Caco-2 (cell line): ENCODE data around the gene MTHFSD. TPM values are rescaled to one million over a fixed set of nuclear protein-coding genes. Genes with fewer than 3 reads are reported as not detected.

Experiments used
- BruUV-seq: library from RNA; stranded (reverse); fragments of 400-500 nt; replicated peaks from 2 replicates; lab custom pipeline; 2021; lab: Mats Ljungman, UMichigan
- CTCF ChIA-PET: fragments of 300-600 bp; sonication (Branson Sonifier 250); formaldehyde crosslinking; loops from one replicate; lab custom pipeline; 2022; ENCODE audit warnings: antibody characterized with exemption; lab: Charles Lee
- POLR2A ChIA-PET: fragments of 300-600 bp; sonication (Branson Sonifier 250); formaldehyde crosslinking; loops from one replicate; lab custom pipeline; 2022; ENCODE audit warnings: antibody characterized with exemption; lab: Charles Lee
- DNase-seq, 2 experiments: peaks; one replicate each; pipeline versions ENCODE4 v3.0.0 to v3.0.0-alpha.2; 2020 to 2022
- H3K27me3 ChIP-seq: replicated peaks from 2 replicates; pipeline ENCODE4 v1.6.0; 2011; ENCODE audit warnings: low read length; ENCODE audit not compliant: control insufficient read depth, insufficient read depth
- H3K36me3 ChIP-seq: 2 replicates; pipeline ENCODE4 v1.5.1; 2011; ENCODE audit warnings: low read length; ENCODE audit not compliant: control insufficient read depth, insufficient read depth
- H3K4me1 ChIP-seq: fragments of 250-450 bp; sonication (Bioruptor Pico); 2 replicates; pipeline ENCODE4 v1.5.1; 2020; ENCODE audit warnings: mild to moderate bottlenecking
- H3K4me3 ChIP-seq: 2 replicates; pipeline ENCODE4 v1.5.1; 2011; ENCODE audit warnings: low read depth, mild to moderate bottlenecking, control low read depth, low read length
- H3K9me3 ChIP-seq: fragments of 250-450 bp; sonication (Bioruptor Pico); 2 replicates; pipeline ENCODE4 v1.5.1; 2020; ENCODE audit warnings: mild to moderate bottlenecking, moderate library complexity
- H3K27ac Mint-ChIP-seq: one replicate; pipeline ENCODE4 v1.8.0; 2022; ENCODE audit warnings: mixed read lengths; ENCODE audit not compliant: unreplicated experiment
- H3K27me3 Mint-ChIP-seq: one replicate; pipeline ENCODE4 v1.8.0; 2022; ENCODE audit warnings: mixed read lengths; ENCODE audit not compliant: insufficient read depth, unreplicated experiment
- H3K36me3 Mint-ChIP-seq: one replicate; pipeline ENCODE4 v1.8.0; 2022; ENCODE audit warnings: mild to moderate bottlenecking, mixed read lengths; ENCODE audit not compliant: insufficient read depth, unreplicated experiment
- H3K4me1 Mint-ChIP-seq: one replicate; pipeline ENCODE4 v1.8.0; 2022; ENCODE audit warnings: low read depth, mixed read lengths; ENCODE audit not compliant: unreplicated experiment
- H3K4me3 Mint-ChIP-seq: one replicate; pipeline ENCODE4 v1.8.0; 2022; ENCODE audit warnings: mild to moderate bottlenecking, moderate library complexity, mixed read lengths; ENCODE audit not compliant: unreplicated experiment
- H3K9me3 Mint-ChIP-seq: one replicate; pipeline ENCODE4 v1.8.0; 2022; ENCODE audit warnings: mixed read lengths; ENCODE audit not compliant: unreplicated experiment
- intact Hi-C: fragments of 100-400 bp; cut with micrococcal nuclease; formaldehyde crosslinking; loops from one replicate; pipeline ENCODE4 v1.10.0; 2022; ENCODE audit not compliant: unreplicated experiment
- total RNA-seq: library from RNA; stranded (reverse); gene quantifications from 2 replicates; pipeline ENCODE4 v1.2.3, GENCODE V29; 2022
- TF ChIP-seq, protein P1 (sequence below), 2 experiments: fragments of 200-600 bp in 1 of 2; IDR thresholded peaks; 1 replicate in 1 of 2; 2 replicates in 1 of 2; pipeline versions ENCODE4 v1.5.1 to v1.8.0; 2011 to 2022; ENCODE audit warnings: antibody characterized with exemption in 1 of 2, control low read depth in 1 of 2, inconsistent platforms in 1 of 2, low read depth in 1 of 2, low read length in 1 of 2, mild to moderate bottlenecking in 1 of 2, moderate library complexity in 1 of 2; ENCODE audit not compliant: insufficient read depth in 1 of 2, severe bottlenecking in 1 of 2, unreplicated experiment in 1 of 2

MTHFSD gene
- total RNA-seq, 1 experiment from 2014 or later = 33.0 TPM

DNA sequence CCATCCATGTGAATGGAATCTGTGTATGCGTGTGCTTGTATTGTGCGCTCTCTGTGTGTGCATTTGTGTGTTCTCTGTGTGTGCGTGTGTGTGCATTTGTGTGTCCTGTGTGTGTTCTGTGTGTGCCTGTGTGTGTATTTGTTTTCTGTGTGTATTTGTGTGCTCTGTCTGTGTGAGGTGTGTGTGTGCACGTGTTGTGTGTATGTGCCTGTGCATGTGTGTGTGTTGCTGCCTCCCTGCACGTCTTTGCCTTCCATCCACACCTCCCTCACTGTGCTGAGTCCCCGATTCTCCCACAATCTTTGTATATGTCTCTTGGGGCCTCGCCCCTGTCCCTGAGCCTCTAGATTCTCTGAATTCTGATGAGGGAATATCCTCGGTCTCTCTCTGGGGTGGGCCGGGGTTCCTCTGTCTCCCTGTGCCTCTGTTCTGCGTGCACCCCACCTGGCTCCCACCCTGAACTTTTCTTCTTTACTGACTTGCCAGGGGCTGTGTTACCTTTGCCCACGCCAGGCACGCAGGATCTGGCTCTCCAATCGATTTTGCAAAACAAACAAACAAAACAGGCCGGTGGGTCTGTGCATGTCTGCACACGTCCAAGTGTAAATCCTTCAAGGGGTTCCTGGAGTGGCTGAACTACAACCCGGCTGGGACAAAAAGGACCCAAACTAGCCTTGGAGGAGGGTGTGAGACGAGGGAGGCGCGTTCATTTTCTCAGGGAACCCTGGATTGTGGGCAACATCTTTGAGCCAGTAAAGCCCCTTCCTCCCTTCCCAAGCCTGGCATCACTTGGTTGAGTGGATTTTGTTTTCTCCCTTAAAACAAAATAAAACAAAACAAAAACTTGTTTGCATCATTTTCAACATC, 52.8 kb downstream of the MTHFSD start:
- Histone ChIP-seq H3K36me3 (no peaks in the 10 kb centered on the region), H3K4me3 (no peak overlapping the region), H3K9me3 (no peaks in the 10 kb centered on the region), H3K27me3 (peaks cover 17% of the 10 kb centered on the region), H3K4me1 (no peaks in the 10 kb centered on the region)
- peaks cover 50% of the 10 kb centered on the region for H3K27me3 Mint-ChIP-seq
- H3K27ac Mint-ChIP-seq = no peak overlapping the region
- intact Hi-C loops = no loop called here
- no TSS peak for BruUV-seq
- H3K4me3 Mint-ChIP-seq = no peak overlapping the region
- TF ChIP-seq, protein P1, sequence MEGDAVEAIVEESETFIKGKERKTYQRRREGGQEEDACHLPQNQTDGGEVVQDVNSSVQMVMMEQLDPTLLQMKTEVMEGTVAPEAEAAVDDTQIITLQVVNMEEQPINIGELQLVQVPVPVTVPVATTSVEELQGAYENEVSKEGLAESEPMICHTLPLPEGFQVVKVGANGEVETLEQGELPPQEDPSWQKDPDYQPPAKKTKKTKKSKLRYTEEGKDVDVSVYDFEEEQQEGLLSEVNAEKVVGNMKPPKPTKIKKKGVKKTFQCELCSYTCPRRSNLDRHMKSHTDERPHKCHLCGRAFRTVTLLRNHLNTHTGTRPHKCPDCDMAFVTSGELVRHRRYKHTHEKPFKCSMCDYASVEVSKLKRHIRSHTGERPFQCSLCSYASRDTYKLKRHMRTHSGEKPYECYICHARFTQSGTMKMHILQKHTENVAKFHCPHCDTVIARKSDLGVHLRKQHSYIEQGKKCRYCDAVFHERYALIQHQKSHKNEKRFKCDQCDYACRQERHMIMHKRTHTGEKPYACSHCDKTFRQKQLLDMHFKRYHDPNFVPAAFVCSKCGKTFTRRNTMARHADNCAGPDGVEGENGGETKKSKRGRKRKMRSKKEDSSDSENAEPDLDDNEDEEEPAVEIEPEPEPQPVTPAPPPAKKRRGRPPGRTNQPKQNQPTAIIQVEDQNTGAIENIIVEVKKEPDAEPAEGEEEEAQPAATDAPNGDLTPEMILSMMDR (IDR thresholded peaks at IDR 0.05; ENCODE audit: insufficient read depth in 1 of 2, low read depth in 1 of 2, low read length in 1 of 2, severe bottlenecking in 1 of 2, unreplicated experiment in 1 of 2) = no peak
- DNase-seq = no peak
- CTCF ChIA-PET = no interaction called here
- no peaks in the 10 kb centered on the region for H3K36me3 Mint-ChIP-seq
- H3K9me3 Mint-ChIP-seq = no peaks in the 10 kb centered on the region
- H3K4me1 Mint-ChIP-seq = no peaks in the 10 kb centered on the region
- POLR2A ChIA-PET = no interaction called here

- CTCF ChIA-PET = no interaction called here
- H3K4me3 ChIP-seq = no peak overlapping the region
- H3K9me3 Mint-ChIP-seq = no peaks in the 10 kb centered on the region
- peaks cover 13% of the 10 kb centered on the region for H3K27me3 ChIP-seq
- no TSS peak for BruUV-seq
- no peak overlapping the region for H3K27ac Mint-ChIP-seq
- peaks cover 42% of the 10 kb centered on the region for H3K27me3 Mint-ChIP-seq
- H3K4me3 Mint-ChIP-seq = no peak overlapping the region
- no peaks in the 10 kb centered on the region for H3K36me3 ChIP-seq
- no peaks in the 10 kb centered on the region for H3K4me1 Mint-ChIP-seq
- no peak for DNase-seq
- POLR2A ChIA-PET = no interaction called here
- H3K36me3 Mint-ChIP-seq = no peaks in the 10 kb centered on the region
- TF ChIP-seq, protein P1 (IDR thresholded peaks at IDR 0.05; ENCODE audit: insufficient read depth in 1 of 2, low read depth in 1 of 2, low read length in 1 of 2, severe bottlenecking in 1 of 2, unreplicated experiment in 1 of 2) = no peak
- H3K9me3 ChIP-seq = no peaks in the 10 kb centered on the region
- intact Hi-C loops = no loop called here
- H3K4me1 ChIP-seq = no peaks in the 10 kb centered on the region
Observed at GRCh38 chr16:86500708-86501510, 54.1 kb downstream of the MTHFSD start.

DNA sequence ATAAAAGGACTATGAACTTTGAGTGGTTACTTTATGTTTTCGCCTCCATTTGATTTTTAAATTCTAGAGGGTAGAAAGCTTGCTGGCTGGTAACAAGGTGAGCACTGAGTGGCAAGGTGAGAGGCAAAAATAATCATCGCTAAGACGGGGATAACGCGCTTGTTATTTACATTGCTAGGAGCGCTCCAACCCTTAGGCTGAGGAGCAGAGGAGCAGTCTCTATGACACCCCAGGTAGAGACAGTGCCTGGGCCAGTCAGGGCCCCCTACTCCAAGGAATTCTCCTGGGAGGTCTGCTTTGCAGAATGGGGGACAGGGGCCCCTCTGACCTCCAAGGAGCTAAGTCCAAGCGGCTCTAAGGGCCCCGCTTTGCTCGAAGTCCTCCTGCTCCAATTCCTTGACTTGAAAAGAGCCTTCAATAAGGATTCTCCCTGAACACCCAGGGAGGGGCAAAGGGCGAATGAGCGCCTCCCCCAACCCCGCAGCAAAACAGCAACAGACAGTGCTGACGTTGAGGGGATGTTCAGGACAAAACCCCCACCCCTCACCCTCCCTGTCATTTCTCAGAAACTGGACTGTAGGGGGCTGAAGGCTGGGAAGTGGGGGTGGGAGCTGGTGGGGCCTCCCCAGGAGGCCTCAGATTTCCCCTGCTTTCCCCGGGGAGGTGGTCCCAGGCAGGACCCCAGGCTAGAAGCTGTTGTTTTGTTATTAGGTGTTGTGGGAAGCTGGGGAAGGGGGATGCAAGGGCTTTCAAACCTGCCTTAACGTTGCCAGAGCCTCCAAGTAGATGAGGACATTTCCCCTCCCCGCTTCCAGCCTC, 54.9 kb downstream of the MTHFSD start:
- H3K4me1 Mint-ChIP-seq = no peaks in the 10 kb centered on the region
- peaks cover 44% of the 10 kb centered on the region for H3K27me3 Mint-ChIP-seq
- Histone ChIP-seq H3K4me1 (no peaks in the 10 kb centered on the region), H3K36me3 (no peaks in the 10 kb centered on the region), H3K27me3 (peaks cover 11% of the 10 kb centered on the region), H3K9me3 (no peaks in the 10 kb centered on the region), H3K4me3 (no peak overlapping the region)
- DNase-seq = no peak
- H3K4me3 Mint-ChIP-seq = no peak overlapping the region
- no peak overlapping the region for H3K27ac Mint-ChIP-seq
- intact Hi-C loops = no loop called here
- H3K36me3 Mint-ChIP-seq = no peaks in the 10 kb centered on the region
- ChIA-PET CTCF (no interaction called here), POLR2A (no interaction called here)
- TF ChIP-seq, protein P1 (IDR thresholded peaks at IDR 0.05; ENCODE audit: insufficient read depth in 1 of 2, low read depth in 1 of 2, low read length in 1 of 2, severe bottlenecking in 1 of 2, unreplicated experiment in 1 of 2) = no peak
- BruUV-seq = no TSS peak
- H3K9me3 Mint-ChIP-seq = no peaks in the 10 kb centered on the region
